Hepatocyte (in vitro differentiated cells): ENCODE results near the gene BORCS6.

Experiments
- EZH2phosphoT487 ChIP-seq: fragments of 200-600 bp; sonication (generic); IDR thresholded peaks from one replicate; pipeline ENCODE4 v1.6.1; 2018; ENCODE audit warnings: antibody characterized with exemption, mild to moderate bottlenecking, low read depth, moderate library complexity; ENCODE audit not compliant: unreplicated experiment, severe bottlenecking
- TF ChIP-seq, protein P1 (sequence below): fragments of 200-600 bp; sonication (generic); IDR thresholded peaks from 2 replicates; pipeline ENCODE4 v1.5.1; 2016; ENCODE audit warnings: antibody characterized with exemption, mild to moderate bottlenecking; ENCODE audit not compliant: poor library complexity

DNA sequence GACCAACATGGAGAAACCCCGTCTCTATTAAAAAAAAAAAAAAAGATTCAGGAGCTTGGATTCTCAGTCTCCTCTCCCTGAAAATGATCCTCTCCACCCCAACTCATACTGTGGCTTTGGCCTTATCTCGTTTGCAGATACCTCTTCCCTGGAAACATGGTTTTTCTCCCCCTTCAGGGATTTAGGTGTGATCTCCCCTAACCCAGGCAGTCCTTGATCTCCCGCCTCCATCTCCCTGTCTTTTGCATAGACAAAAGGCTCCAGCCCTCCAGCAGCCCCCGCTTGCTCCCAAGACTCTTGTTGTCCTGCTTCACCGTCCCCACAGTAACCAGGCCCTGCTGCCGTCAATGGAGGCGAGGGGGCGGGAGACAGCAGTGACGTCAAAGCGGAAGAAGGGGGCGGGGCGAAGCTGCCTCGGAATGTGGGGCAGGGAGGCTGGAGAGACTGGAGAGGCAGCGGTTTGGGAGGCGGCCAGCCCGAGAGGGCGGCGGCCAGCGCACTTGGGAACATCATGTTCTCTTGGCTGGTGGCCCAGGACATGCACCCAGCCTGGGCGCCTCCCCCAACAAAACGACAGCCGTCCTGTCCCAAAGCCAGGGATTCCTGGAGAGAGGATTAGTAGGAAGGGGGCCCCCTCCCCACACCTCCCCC, 35.9 kb downstream of the BORCS6 start:
- TF ChIP-seq, protein P1, sequence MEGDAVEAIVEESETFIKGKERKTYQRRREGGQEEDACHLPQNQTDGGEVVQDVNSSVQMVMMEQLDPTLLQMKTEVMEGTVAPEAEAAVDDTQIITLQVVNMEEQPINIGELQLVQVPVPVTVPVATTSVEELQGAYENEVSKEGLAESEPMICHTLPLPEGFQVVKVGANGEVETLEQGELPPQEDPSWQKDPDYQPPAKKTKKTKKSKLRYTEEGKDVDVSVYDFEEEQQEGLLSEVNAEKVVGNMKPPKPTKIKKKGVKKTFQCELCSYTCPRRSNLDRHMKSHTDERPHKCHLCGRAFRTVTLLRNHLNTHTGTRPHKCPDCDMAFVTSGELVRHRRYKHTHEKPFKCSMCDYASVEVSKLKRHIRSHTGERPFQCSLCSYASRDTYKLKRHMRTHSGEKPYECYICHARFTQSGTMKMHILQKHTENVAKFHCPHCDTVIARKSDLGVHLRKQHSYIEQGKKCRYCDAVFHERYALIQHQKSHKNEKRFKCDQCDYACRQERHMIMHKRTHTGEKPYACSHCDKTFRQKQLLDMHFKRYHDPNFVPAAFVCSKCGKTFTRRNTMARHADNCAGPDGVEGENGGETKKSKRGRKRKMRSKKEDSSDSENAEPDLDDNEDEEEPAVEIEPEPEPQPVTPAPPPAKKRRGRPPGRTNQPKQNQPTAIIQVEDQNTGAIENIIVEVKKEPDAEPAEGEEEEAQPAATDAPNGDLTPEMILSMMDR: no peak
- no peak for TF ChIP-seq EZH2phosphoT487
